ENCODE results near the gene RBMX2. TPM values are rescaled to one million over a fixed set of nuclear protein-coding genes. Genes with fewer than 3 reads are reported as not detected.

The RBMX2 gene
- polyA plus RNA-seq, 3 donors = 11.9 to 15.0 (median 13.1) TPM

GRCh38 chrX:130393451-130394074 is 8.2 kb upstream of the RBMX2 start:
- no peaks in the 10 kb centered on the region for H3K36me3 Mint-ChIP-seq
- Histone ChIP-seq H3K36me3 (replicated peaks in 1 of 2; ENCODE audit: control insufficient read depth in 1 of 2, insufficient read depth in 2 of 2, low read length in 2 of 2) (no peaks in the 10 kb centered on the region), H3K79me2 (ENCODE audit: insufficient read depth, low read length) (no peaks in the 10 kb centered on the region), H2AFZ (ENCODE audit: insufficient read depth, low read depth, low read length, poor library complexity, severe bottlenecking) (no peak overlapping the region), H3K27ac (ENCODE audit: low read depth in 1 of 2, low read length in 2 of 2) (no peak overlapping the region), H3K4me2 (replicated peaks; ENCODE audit: extremely low read depth, low read length, poor library complexity, severe bottlenecking) (no peak overlapping the region), H3K9me3 (replicated peaks in 1 of 2; ENCODE audit: control insufficient read depth in 1 of 2, insufficient read depth in 1 of 2, low read length in 2 of 2) (no peaks in the 10 kb centered on the region), H3K27me3 (ENCODE audit: control insufficient read depth in 2 of 2, insufficient read depth in 2 of 2, low read length in 2 of 2) (peaks cover 4 to 17% of the 10 kb centered on the region in 2 donors), H3K4me3 (replicated peaks in 1 of 3; ENCODE audit: low read depth in 2 of 3, low read length in 3 of 3) (no peak overlapping the region), H3K9ac (ENCODE audit: insufficient read depth, low read length, poor library complexity, severe bottlenecking) (no peak overlapping the region), H3K4me1 (ENCODE audit: control insufficient read depth in 1 of 2, insufficient read depth in 2 of 2, low read length in 2 of 2) (no peaks in the 10 kb centered on the region), H4K20me1 (ENCODE audit: insufficient read depth, low read length) (no peaks in the 10 kb centered on the region)
- DNase-seq = peak in 2 of 3 donors; percentile 3 to 6
- no peak overlapping the region for H3K27ac Mint-ChIP-seq
- intact Hi-C loops (cut with micrococcal nuclease) = loop anchor here in 1 of 2 donors (10.0 kb wide), 1 partner anchor 521 kb away; no protein-coding TSS in a partner anchor
- H3K4me3 Mint-ChIP-seq = no peak overlapping the region
- TF ChIP-seq CTCF (IDR thresholded peaks at IDR 0.05) = peak; percentile 31
- H3K4me1 Mint-ChIP-seq = no peaks in the 10 kb centered on the region
- H3K27me3 Mint-ChIP-seq (ENCODE audit: low read depth in 3 of 3) = peaks cover 3 to 11% (median 6%) of the 10 kb centered on the region in 3 donors
- WGBS (ENCODE audit: insufficient coverage) = 41% methylated on average over 2 of the region's 5 CpGs
- H3K9me3 Mint-ChIP-seq = peaks cover 0 to 4% (median 0%) of the 10 kb centered on the region in 7 donors

- no peak overlapping the region for H3K27ac ChIP-seq (ENCODE audit: low read depth in 1 of 2, low read length in 2 of 2)
- no peaks in the 10 kb centered on the region for H3K4me1 ChIP-seq (ENCODE audit: control insufficient read depth in 1 of 2, insufficient read depth in 2 of 2, low read length in 2 of 2)
- H3K27me3 ChIP-seq (ENCODE audit: control insufficient read depth in 2 of 2, insufficient read depth in 2 of 2, low read length in 2 of 2) = peaks cover 4 to 22% of the 10 kb centered on the region in 2 donors
- Mint-ChIP-seq H3K9me3 (no peaks in the 10 kb centered on the region), H3K27me3 (ENCODE audit: low read depth in 3 of 3) (peaks cover 6 to 13% (median 9%) of the 10 kb centered on the region in 3 donors), H3K36me3 (no peaks in the 10 kb centered on the region), H3K4me3 (no peak overlapping the region), H3K27ac (no peak overlapping the region), H3K4me1 (no peaks in the 10 kb centered on the region)
- no peaks in the 10 kb centered on the region for H3K9me3 ChIP-seq (replicated peaks in 1 of 2; ENCODE audit: control insufficient read depth in 1 of 2, insufficient read depth in 1 of 2, low read length in 2 of 2)
- no CpG with 5 or more reads among the region's 7 CpGs for WGBS (ENCODE audit: insufficient coverage)
- H3K36me3 ChIP-seq (replicated peaks in 1 of 2; ENCODE audit: control insufficient read depth in 1 of 2, insufficient read depth in 2 of 2, low read length in 2 of 2) = no peaks in the 10 kb centered on the region
- no peak overlapping the region for H3K4me2 ChIP-seq (replicated peaks; ENCODE audit: extremely low read depth, low read length, poor library complexity, severe bottlenecking)
- no peak for DNase-seq
- H3K9ac ChIP-seq (ENCODE audit: insufficient read depth, low read length, poor library complexity, severe bottlenecking) = no peak overlapping the region
- TF ChIP-seq CTCF (IDR thresholded peaks at IDR 0.05) = no peak
- H4K20me1 ChIP-seq (ENCODE audit: insufficient read depth, low read length) = no peaks in the 10 kb centered on the region
- H2AFZ ChIP-seq (ENCODE audit: insufficient read depth, low read depth, low read length, poor library complexity, severe bottlenecking) = no peak overlapping the region
- intact Hi-C loops (cut with micrococcal nuclease) = loop anchor here in 1 of 2 donors (10.0 kb wide), 1 partner anchor 519 kb away; no protein-coding TSS in a partner anchor
- no peaks in the 10 kb centered on the region for H3K79me2 ChIP-seq (ENCODE audit: insufficient read depth, low read length)
- no peak overlapping the region for H3K4me3 ChIP-seq (replicated peaks in 1 of 3; ENCODE audit: low read depth in 2 of 3, low read length in 3 of 3)
Measured at GRCh38 chrX:130395341-130395740, 6.4 kb upstream of the RBMX2 start.

All from CD14-positive monocyte (primary cell).